ENCODE results near the gene IGF2BP3. TPM values are rescaled to one million over a fixed set of nuclear protein-coding genes. Genes with fewer than 3 reads are reported as not detected.
"Not testable (repeated sequence)": the region's sequence is repeated elsewhere in the genome, so short reads cannot be mapped to it uniquely, and the experiment has no call there.

IGF2BP3 gene
- polyA plus RNA-seq, 6 donors from 2014 or later = 0.35 to 1.8 (median 0.75) TPM; not detected in 1

DNA sequence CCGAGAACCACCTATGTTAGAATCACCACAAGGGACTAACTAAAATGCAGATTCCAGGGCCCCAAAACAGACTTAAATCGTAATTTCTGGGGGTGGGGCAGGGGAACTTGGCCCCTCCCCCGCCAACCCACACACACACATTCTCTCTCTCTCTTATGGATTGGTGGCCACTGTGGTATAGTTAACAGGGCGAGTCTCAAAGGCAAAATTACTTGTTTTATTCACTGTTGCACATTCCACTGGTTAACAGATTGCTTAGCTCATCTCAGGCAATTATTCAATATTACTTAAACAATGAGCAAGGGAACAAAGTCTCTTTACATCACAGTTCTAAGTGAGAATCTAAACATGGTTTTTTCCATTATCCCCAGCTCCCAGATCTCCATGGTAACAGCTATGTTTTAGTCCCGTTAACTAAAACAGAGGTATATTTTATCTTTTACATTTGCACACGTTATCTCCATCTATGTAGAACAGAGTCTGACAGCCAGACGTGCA lies 38.5 kb downstream of the IGF2BP3 start:
- Mint-ChIP-seq H3K27me3 (peaks cover 20 to 29% (median 24%) of the 10 kb centered on the region in 3 donors), H3K4me3 (no peak overlapping the region)
- ATAC-seq (ENCODE audit: low read depth in 2 of 2) = no peak

GRCh38 chr7:23430893-23431259 lies 39.4 kb downstream of the IGF2BP3 start:
- ATAC-seq (ENCODE audit: low read depth in 2 of 2) (no peak), DNase-seq (no peak)
- no peak overlapping the region for H3K27ac Mint-ChIP-seq
- H3K27me3 Mint-ChIP-seq = peaks cover 23 to 33% (median 28%) of the 10 kb centered on the region in 3 donors
- no peaks in the 10 kb centered on the region for H3K9me3 Mint-ChIP-seq
- H3K4me3 Mint-ChIP-seq = no peak overlapping the region
- no peaks in the 10 kb centered on the region for H3K36me3 Mint-ChIP-seq
- no peaks in the 10 kb centered on the region for H3K4me1 Mint-ChIP-seq

More for the DNA sequence above, 38.5 kb downstream of the IGF2BP3 start:
- Mint-ChIP-seq H3K4me1 (no peaks in the 10 kb centered on the region), H3K36me3 (no peaks in the 10 kb centered on the region), H3K9me3 (no peaks in the 10 kb centered on the region), H3K27ac (no peak overlapping the region)
- no peak for DNase-seq

DNA sequence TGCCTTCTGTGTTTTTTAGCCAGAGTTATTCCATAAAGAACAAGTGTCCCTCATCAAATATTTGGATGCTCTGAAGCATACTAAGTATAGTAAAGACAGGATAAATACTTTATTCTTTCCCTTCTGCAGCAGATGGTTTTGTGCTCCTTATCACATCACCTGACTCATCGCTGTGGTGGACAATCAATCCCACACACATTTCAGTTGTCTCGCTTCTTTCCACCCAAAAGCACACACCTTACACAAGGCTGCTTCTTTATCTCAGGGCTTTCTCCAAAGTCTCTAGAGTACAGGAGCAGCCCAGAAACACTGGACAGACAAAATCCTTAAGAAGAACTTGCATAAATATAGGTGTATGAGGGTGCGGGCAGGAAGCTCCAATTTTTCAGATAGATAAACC lies 43.4 kb downstream of the IGF2BP3 start:
- no peaks in the 10 kb centered on the region for H3K36me3 Mint-ChIP-seq
- ATAC-seq (ENCODE audit: low read depth in 2 of 2) = no peak

GRCh38 chr7:23422909-23423308 lies 47.4 kb downstream of the IGF2BP3 start:
- Mint-ChIP-seq H3K36me3 (no peaks in the 10 kb centered on the region), H3K4me3 (no peak overlapping the region), H3K27ac (peak overlapping the region in 1 of 6 donors; percentile 7), H3K27me3 (peaks cover 15 to 24% (median 23%) of the 10 kb centered on the region in 3 donors), H3K4me1 (no peaks in the 10 kb centered on the region), H3K9me3 (no peaks in the 10 kb centered on the region)
- no peak for DNase-seq
- no peak for ATAC-seq (ENCODE audit: low read depth in 2 of 2)

More for the DNA sequence above, 43.4 kb downstream of the IGF2BP3 start:
- Mint-ChIP-seq H3K4me1 (no peaks in the 10 kb centered on the region), H3K27me3 (peaks cover 27 to 34% (median 33%) of the 10 kb centered on the region in 3 donors), H3K4me3 (no peak overlapping the region), H3K27ac (no peak overlapping the region), H3K9me3 (no peaks in the 10 kb centered on the region)
- no peak for DNase-seq

DNA sequence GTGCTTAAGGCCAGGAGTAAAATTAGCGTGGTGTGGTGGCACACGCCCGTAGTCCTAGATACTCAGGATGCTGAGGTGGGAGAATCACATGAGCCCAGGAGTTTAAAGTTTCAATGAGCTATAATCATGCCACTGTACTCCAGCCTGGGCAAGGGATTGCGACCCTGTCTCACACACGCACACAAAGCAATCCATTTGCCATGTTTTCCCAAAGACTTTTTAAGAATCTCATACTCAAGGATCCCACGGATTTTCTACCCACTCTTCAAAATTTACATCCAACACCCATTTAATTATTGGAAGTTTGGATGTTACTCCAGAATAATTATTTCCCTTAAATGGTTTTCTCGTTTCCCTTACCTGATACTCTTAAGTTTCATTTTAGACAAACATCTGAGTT lies 47.9 kb downstream of the IGF2BP3 start:
- Mint-ChIP-seq H3K9me3 (no peaks in the 10 kb centered on the region), H3K27me3 (peaks cover 15 to 24% (median 23%) of the 10 kb centered on the region in 3 donors), H3K4me1 (no peaks in the 10 kb centered on the region), H3K36me3 (no peaks in the 10 kb centered on the region), H3K27ac (peak overlapping the region in 1 of 6 donors; percentile 7), H3K4me3 (no peak overlapping the region)
- DNase-seq (no peak), ATAC-seq (ENCODE audit: low read depth in 2 of 2) (no peak)

DNA sequence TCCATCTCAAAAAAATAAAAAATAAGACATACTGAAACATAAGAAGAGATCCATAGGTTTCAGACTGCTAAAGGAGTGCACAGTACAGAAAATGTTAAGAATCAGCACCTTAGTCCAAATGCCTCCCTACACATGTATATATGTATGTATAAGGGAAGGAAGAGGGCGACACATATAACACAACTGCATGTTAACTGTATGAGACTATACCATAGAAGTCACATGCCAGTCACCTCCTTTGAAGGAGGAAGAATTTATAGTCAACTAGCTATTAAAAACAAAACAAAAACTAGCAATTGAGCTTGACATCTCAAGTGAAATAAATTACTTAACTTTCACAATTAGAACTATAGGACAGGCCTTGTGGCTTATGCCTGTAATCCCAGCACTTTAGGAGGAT lies 50.4 kb downstream of the IGF2BP3 start:
- H3K4me1 Mint-ChIP-seq = peaks cover 0 to 5% (median 0%) of the 10 kb centered on the region in 3 donors
- peaks cover 0 to 7% of the 10 kb centered on the region in 2 donors for H3K36me3 Mint-ChIP-seq
- H3K9me3 Mint-ChIP-seq = no peaks in the 10 kb centered on the region
- H3K27me3 Mint-ChIP-seq = peaks cover 17 to 20% (median 19%) of the 10 kb centered on the region in 3 donors
- ATAC-seq (ENCODE audit: low read depth in 2 of 2) (no peak), DNase-seq (no peak)
- no peak overlapping the region for H3K27ac Mint-ChIP-seq
- no peak overlapping the region for H3K4me3 Mint-ChIP-seq

- DNase-seq = no peak
- peaks cover 0 to 5% (median 0%) of the 10 kb centered on the region in 3 donors for H3K4me1 Mint-ChIP-seq
- H3K4me3 Mint-ChIP-seq = no peak overlapping the region
- H3K9me3 Mint-ChIP-seq = no peaks in the 10 kb centered on the region
- ATAC-seq (ENCODE audit: low read depth in 2 of 2) = no peak
- peaks cover 16 to 24% (median 24%) of the 10 kb centered on the region in 3 donors for H3K27me3 Mint-ChIP-seq
- no peak overlapping the region for H3K27ac Mint-ChIP-seq
- H3K36me3 Mint-ChIP-seq = peaks cover 0 to 7% of the 10 kb centered on the region in 2 donors
Observed at GRCh38 chr7:23419160-23419559, 51.1 kb downstream of the IGF2BP3 start.

DNA sequence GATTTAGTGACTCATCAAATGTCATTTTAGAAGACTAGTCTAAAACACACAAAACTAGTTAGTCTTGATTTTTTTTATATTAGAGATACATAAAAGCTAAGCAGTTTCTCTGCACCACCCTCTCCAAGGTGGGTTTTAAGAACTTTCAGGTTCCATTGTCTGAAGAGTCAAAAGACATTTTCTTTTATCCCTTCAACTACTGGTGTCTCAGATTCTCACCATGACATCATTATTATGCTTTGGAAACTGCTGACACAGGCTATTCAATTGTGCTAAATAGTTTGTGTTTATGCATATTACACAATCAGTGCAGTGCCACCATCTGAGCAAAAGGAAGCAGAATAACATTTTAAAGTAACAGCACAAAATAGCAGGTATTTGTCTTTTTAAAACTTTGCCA lies 52.2 kb downstream of the IGF2BP3 start:
- Mint-ChIP-seq H3K4me1 (peaks cover 0 to 5% (median 0%) of the 10 kb centered on the region in 3 donors), H3K36me3 (peaks cover 0 to 7% of the 10 kb centered on the region in 2 donors), H3K4me3 (no peak overlapping the region), H3K9me3 (no peaks in the 10 kb centered on the region), H3K27ac (no peak overlapping the region), H3K27me3 (peaks cover 16 to 21% (median 20%) of the 10 kb centered on the region in 3 donors)
- no peak for DNase-seq
- ATAC-seq (ENCODE audit: low read depth in 2 of 2) = no peak

- Mint-ChIP-seq H3K36me3 (peaks cover 0 to 7% of the 10 kb centered on the region in 2 donors), H3K4me3 (no peak overlapping the region), H3K27me3 (peaks cover 10 to 15% (median 11%) of the 10 kb centered on the region in 3 donors), H3K4me1 (peaks cover 17 to 19% (median 17%) of the 10 kb centered on the region in 3 donors), H3K9me3 (no peaks in the 10 kb centered on the region), H3K27ac (peak overlapping the region in 2 of 6 donors; percentile 50 to 70)
- no peak for ATAC-seq (ENCODE audit: low read depth in 2 of 2)
- no peak for DNase-seq
Observed at GRCh38 chr7:23415198-23415597, 55.1 kb downstream of the IGF2BP3 start.

DNA sequence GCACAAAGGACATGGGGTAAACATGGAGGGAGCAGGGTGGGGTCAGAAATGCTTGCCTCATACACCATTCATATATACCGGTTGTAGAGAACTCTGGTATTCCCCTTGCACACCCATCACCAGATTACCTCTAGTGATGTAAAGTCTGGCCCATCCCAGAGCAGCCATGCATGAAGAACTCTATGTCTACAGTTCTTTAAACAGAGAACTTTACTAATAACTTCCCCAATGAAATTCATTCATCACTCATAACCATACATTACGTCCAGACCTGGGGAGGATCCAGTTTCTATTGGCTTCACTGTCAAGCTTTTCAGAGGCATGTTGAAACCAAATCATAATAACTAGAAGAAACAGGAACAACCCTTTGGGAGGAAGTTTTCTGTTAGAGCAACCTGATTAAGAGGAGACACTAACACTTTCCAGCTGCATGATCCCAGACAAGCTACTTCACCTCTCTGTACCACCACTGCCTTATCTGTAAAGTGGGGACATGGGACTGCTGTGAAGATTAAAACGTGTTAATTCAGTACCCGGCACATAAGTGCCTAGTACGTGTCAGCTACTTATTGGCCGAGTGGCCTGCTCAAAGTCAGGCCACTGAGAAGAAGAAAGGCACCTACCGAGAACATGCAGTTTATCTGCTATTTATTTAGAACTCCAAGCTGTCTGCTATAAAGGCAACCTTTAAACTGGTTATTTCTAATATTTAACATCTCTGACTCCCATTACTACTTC lies 59.7 kb downstream of the IGF2BP3 start:
- Mint-ChIP-seq H3K9me3 (peaks cover 0 to 12% (median 3%) of the 10 kb centered on the region in 7 donors), H3K36me3 (peaks cover 5 to 9% of the 10 kb centered on the region in 2 donors), H3K4me3 (peak overlapping the region in 3 of 8 donors; percentile 9 to 56 (median 33)), H3K4me1 (peaks cover 19 to 23% (median 19%) of the 10 kb centered on the region in 3 donors), H3K27me3 (peaks cover 8 to 12% (median 9%) of the 10 kb centered on the region in 3 donors), H3K27ac (peak overlapping the region; percentile 72 to 95 (median 90))
- peak; percentile 94 to 96 for ATAC-seq (ENCODE audit: low read depth in 2 of 2)
- DNase-seq = peak; percentile 81

DNA sequence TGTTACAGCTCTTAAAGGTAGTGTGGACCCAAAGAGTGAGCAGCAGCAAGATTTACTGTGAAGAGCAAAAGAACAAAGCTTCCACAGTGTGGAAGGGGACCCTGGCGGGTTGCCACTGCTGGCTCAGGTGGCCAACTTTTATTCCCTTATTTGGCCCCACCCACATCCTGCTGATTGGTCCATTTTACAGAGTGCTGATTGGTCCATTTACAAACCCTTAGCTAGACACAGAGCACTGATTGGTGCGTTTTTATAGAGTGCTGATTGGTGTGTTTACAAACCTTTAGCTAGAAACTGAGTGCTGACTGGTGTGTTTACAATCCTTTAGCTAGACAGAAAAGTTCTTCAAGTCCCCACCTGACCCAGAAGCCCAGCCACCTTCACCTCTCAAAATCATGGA lies 63.7 kb downstream of the IGF2BP3 start:
- DNase-seq; H3K27me3 Mint-ChIP-seq; H3K36me3 Mint-ChIP-seq; ATAC-seq (ENCODE audit: low read depth in 2 of 2); H3K4me3 Mint-ChIP-seq: not testable (repeated sequence)
- peak overlapping the region in 1 of 6 donors; percentile 65 for H3K27ac Mint-ChIP-seq
- peaks cover 0 to 12% (median 3%) of the 10 kb centered on the region in 7 donors for H3K9me3 Mint-ChIP-seq
- peaks cover 13 to 19% (median 16%) of the 10 kb centered on the region in 3 donors for H3K4me1 Mint-ChIP-seq

- H3K36me3 Mint-ChIP-seq = peaks cover 0 to 9% of the 10 kb centered on the region in 2 donors
- H3K4me1 Mint-ChIP-seq = peaks cover 2 to 6% (median 3%) of the 10 kb centered on the region in 3 donors
- H3K27me3 Mint-ChIP-seq = peaks cover 0 to 3% (median 0%) of the 10 kb centered on the region in 3 donors
- DNase-seq (no peak), ATAC-seq (ENCODE audit: low read depth in 2 of 2) (no peak)
- no peak overlapping the region for H3K4me3 Mint-ChIP-seq
- H3K27ac Mint-ChIP-seq = peak overlapping the region in 2 of 6 donors; percentile 5 to 22
- H3K9me3 Mint-ChIP-seq = peaks cover 0 to 12% (median 3%) of the 10 kb centered on the region in 7 donors
Observed at GRCh38 chr7:23405240-23405618, 65.1 kb downstream of the IGF2BP3 start.

DNA sequence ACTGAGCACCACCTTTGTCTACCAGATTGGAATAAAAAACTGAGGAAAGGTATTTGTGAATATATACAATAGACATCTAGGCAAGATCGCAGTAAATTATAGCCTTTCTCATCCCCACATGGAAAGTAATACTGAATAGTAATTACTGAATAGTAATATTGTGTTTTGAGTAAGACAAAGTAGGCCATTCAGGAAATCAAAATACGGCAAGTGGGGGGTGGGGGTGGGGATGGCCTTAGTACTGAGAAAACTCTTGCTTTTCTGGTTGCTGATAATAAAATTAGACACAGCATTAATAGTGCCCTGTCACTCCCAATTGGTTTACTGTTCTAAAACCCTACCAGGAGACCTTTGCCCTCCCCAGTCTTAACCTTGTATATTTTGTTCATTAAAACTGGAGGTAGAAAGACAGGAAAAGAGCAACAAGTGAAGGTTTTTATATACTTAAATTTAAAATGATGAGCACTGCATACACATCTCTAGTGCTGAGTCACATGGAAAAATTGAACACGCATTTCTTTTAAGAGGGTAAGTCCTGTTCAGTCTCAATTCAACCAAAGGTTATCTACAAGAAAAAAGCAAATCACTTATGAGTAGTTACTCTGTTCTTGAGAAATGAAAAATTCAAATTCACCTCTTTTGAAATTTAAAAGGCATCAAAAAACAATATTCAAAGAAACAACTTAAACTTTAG lies 65.6 kb downstream of the IGF2BP3 start:
- Mint-ChIP-seq H3K27me3 (peaks cover 0 to 3% (median 0%) of the 10 kb centered on the region in 3 donors), H3K36me3 (peaks cover 0 to 9% of the 10 kb centered on the region in 2 donors), H3K4me3 (no peak overlapping the region), H3K9me3 (peaks cover 0 to 12% (median 3%) of the 10 kb centered on the region in 7 donors), H3K27ac (peak overlapping the region in 1 of 6 donors; percentile 5), H3K4me1 (peaks cover 0 to under 1% (median 0%) of the 10 kb centered on the region in 3 donors)
- ATAC-seq (ENCODE audit: low read depth in 2 of 2) (no peak), DNase-seq (no peak)

Data from naive B cell (primary cell).